HG02763 (cell line): ENCODE results near the gene RAB22A.

ENCODE experiments used
- ATAC-seq: cut with Tn5 transposase; IDR thresholded peaks from one replicate; pipeline ENCODE4 v1.9.1; 2021; ENCODE audit warnings: mild to moderate bottlenecking, moderate library complexity; ENCODE audit not compliant: unreplicated experiment

RAB22A gene, protein sequence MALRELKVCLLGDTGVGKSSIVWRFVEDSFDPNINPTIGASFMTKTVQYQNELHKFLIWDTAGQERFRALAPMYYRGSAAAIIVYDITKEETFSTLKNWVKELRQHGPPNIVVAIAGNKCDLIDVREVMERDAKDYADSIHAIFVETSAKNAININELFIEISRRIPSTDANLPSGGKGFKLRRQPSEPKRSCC

GRCh38 chr20:58309591-58310290 lies at the start of gene RAB22A:
TSS of gene RAB22A (plus strand) at chr20:58309715. CDS start at chr20:58309977, 262 bp downstream.
- ATAC-seq: peak; percentile 78

GRCh38 chr20:58260006-58260405 lies 49.5 kb upstream of the RAB22A start:
- no peak for ATAC-seq

GRCh38 chr20:58261660-58262059 lies 47.9 kb upstream of the RAB22A start:
- ATAC-seq: no peak

DNA sequence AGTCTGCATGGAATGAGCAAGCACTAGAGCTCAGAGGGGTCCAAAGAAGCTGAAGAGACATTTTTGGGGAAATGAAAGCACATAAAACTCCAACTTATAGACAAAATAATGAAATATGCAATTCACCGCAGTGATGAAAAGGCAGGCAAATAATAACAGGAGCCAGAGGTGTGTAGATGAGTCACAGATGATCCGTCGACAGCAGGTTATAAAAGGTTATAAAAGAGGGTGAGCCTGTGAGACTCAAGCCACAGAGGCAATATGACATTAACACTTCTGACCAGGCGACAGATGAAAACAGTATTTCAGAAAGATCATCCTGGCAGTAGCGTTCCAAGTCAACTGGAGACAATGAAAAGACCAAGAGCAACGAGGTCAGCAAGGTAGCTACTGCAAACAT lies 45.2 kb upstream of the RAB22A start:
- no peak for ATAC-seq

DNA sequence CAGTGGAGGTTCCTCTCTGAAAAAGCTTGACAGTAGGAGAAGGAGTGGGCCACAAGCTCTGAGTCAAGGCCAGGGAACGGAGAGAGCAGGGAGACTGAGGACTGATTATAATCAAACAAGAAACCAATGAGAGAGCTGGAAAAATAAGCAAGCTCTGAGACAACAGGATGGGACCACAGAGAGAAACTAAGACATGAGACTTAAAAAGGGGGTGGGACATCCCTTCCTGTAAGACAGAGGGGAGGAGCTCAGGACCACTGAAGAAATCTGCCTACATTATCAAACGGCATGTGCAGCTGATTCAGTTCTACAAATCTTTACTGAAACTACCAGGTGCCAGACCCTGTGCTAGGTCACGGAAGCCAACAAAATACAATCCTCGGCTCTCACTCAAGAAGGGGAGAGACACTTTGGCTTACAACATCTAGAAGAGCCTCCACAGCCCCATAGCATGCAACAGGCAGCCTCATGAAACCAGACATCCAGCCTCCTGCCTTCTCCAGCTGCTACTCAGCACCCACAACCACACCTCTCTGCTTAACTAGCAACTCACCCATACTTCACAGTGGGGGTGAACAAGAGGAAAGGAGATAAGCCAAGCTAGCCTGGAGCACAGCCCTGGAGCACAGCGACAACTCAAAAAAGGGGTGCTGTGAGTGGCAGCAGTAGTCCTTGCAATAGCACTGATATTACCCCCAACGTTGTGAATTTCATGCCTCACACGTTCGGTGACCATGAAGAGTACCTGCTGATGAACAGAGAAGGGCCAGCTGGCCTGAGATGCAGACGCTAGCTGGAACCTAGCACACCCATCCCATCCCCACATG lies 41.9 kb upstream of the RAB22A start:
- no peak for ATAC-seq

GRCh38 chr20:58268421-58268821 lies 41.1 kb upstream of the RAB22A start:
- no peak for ATAC-seq

DNA sequence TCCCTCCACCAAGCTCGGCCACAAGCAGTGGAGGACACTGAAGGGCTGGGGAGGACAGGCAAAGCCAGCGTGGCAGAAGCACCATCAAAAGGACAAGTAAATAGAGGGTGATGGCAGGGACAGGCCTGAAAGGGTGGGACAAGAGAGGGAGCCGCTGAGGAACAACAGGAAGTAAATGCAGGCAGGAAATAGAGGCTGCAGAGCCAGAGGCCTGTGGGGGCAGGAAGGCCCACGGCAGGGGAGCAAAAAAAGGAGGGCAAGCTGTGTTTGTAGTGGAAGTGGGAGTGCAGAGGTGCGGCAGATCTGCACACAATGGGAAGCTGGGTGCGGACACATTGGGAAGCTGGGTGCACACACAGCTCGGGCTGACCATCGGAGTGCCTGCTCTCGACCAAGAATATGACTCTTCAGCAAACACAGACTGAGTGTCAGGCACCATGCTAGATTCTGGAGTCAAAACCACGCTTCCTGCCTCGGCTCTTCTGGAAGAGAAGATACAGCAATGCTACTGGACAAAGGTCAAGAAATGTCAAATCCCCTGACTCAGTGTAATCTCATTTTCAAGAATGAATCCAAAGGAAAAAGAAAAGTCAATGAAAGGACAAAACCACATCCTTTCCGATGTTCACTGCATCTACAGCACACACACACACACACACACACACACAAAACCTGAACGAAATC lies 40.4 kb upstream of the RAB22A start:
- no peak for ATAC-seq

- no peak for ATAC-seq
Measured at GRCh38 chr20:58271606-58272351, 37.7 kb upstream of the RAB22A start.

DNA sequence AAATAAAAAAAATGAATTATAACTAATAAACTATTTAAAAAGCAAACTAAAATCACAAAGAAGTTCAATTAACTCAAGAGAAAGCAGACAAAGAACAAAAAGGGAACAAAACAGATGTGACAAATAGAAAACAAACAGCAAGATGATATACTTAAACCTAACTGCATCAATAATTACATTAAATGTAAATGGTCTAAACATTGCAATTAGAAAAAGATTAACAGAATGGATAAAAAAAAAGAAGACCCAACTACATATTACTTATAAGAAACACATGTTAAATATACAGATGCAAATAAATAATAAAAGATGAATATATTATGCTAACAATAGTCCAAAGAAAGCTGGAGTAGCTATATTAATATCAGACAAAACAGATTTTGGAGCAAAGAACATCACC lies 35.1 kb upstream of the RAB22A start:
- ATAC-seq: no peak

DNA sequence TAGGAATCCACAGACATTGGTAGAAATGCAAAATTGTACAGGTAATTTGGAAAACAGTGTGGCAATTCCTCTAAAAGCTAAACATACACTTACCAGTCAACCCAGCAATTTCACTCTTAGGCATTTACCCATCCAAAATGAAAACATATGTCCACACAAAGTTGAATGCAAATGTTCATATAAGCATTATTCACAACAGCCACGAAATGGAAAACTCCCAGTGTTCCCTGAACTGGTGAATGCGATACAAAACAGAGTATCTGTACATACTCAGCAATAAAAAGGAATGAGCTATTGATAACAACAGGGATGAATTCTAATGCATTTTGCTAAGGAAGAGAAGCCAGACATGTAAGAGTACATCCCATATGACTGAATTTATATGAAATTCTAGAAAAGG lies 32.4 kb upstream of the RAB22A start:
- no peak for ATAC-seq

DNA sequence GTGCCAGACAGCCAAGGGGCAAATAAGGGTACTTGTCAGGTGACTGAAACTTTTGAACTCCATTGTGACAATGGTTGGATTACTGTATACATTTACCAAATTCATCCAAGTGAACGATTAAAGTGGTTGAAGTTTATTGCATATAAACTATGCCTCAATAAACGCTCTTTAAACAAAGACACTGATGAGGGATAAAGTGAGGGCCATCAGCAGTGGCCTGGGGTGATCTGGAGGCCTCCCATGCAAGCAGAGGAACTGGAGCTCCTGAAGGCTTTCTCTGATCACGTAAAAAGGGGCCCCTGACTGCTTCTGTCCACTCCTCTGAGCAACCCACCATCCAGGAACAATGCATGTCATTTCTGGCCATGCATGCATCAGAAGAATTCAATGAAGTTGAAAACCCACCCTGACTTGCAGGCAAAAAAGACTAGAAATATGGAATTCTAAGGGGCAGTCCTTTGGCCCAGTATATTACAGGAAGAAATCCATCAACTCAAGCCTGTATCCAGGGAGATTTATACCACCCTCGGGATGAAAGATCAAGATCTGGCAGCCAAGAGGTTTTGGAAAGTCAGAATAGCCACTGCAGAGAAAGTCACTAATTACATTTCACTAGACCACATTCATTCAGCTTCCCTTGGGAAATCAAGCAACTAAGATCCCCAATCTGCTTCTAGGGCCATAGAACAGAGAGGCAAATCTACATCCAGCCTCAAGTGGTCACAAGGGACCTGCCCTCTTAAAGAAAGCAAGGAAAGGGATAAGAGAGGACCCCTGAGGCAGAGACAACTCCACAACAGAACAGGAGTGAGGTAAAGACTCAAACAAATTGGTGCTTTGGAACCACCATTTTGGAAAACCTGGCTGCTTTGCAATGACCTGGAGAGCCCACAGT lies 31.7 kb upstream of the RAB22A start:
- no peak for ATAC-seq

DNA sequence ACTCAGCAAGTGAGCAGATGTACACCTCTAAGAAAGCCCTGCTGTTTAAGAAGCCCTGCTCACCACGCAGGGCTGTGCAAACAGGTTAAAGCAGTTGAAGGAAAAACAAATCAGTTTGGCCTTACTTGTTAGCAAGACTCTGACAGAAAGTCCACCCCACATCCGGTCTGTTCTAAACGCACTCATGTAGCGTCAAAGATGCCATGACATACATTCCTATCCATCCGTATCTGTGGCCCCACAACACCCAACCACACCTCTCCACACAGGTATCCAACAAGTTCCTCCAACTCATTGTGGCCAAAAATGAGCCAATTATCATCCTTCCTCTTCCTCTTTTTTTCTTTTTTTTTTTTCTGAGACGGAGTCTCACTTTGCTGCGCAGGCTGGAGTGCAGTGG lies 22.8 kb upstream of the RAB22A start:
- no peak for ATAC-seq

DNA sequence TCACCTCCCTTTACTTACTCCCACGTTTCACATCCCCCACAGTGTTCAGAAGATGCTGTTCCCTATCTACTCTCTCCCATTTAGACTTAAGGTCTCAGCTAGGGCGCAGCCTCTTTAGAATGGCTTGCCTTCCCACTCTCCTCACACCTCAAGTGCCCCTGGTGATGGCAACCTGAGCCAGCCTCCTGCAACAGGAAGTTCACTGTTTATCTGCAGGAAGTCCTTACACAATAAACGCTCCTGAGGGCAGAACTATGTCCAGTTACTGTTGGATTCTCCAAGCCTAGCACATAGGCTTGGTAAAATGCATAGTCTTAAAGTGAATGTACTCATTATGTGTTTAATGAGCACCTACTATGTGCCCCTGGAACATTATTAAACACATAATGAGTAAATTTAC lies 21.9 kb upstream of the RAB22A start:
- no peak for ATAC-seq

- no peak for ATAC-seq
Measured at GRCh38 chr20:58289143-58289542, 20.4 kb upstream of the RAB22A start.

DNA sequence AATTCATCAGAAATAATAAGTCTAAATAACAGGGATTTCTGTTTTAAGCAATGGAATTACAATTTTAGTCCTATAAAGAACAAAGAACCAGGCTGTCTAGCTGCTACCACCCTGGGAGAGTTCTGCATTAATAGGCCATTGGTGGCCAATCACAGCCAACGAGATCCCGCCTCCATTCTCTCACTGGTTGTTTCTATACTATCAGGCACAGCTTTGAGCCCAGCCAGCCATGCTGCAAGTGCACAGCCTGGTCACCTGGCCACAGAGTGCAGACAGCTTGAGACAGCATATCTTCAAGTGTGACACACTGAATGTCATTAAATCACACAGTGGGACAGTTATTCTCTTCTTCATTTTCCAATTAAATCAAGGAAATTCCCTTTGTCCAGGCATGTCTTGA lies 16.1 kb upstream of the RAB22A start:
- no peak for ATAC-seq

GRCh38 chr20:58294497-58295455 lies 14.7 kb upstream of the RAB22A start:
- no peak for ATAC-seq

DNA sequence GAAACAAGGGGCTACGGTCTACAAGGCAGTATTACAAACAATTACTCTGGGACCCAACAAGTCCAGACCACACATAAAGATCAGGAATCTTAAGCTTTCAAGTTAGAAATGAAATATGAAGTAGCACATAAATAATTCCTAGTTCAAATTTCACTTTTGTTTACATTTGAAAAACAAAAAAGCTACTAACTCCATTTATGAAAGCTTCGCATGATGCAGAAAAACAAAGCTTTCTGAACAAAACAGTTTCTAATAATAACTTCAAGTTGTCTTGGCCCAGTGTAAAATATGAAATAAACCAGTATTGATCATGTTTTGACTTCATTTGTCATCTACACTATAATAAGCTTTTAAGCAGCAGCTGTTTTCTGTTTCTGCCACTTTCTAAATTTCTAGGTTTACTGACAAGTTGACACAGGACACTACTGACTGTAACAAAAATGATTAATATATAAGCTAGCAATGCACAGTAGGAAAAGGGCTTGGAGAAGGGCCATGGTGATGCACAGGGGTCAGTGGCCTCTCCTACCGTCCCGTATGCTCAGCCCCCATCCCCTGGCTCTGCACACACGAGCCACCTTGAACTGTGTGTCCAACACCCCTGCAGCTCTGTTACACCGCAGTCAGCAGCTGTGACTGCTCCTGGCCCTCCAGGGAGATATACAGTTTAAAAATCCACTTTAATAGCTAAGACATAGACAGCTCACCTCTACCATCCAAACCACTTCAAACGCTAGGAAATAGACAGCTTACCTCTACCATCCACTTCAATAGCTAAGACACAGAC lies 13.3 kb upstream of the RAB22A start:
- no peak for ATAC-seq

DNA sequence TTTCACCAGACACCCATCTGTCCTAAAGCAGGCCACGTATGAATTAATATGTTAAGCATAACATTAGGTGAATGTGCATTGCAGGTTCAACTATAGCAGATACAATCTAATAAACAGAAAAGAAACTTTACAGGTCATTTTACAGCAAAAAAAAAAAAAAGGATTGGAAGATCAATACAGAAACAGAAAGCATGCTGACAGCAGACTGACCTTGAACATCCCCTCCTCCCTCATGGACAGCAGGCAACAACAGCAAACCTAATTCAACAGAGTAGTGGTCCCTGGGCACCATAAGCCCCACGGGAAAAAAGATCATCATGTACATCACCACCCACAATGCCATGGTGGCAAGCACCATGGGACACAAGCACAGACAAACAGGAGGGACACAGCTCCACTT lies 12.1 kb upstream of the RAB22A start:
- no peak for ATAC-seq
